HepG2 (cell line): ENCODE results near the gene NPHS1. TPM values are rescaled to one million over a fixed set of nuclear protein-coding genes. Genes with fewer than 3 reads are reported as not detected.

ENCODE experiments used
- ADNP ChIP-seq: sonication (generic); formaldehyde crosslinking; IDR thresholded peaks from 2 replicates; pipeline ENCODE4 v1.4.0; 2020; ENCODE audit warnings: missing genetic modification reagents
- CENPX ChIP-seq: sonication (generic); formaldehyde crosslinking; IDR thresholded peaks from 2 replicates; pipeline ENCODE4 v1.9.0; 2021; ENCODE audit warnings: mild to moderate bottlenecking, missing genetic modification reagents, moderate library complexity
- GTF3A ChIP-seq: sonication (generic); formaldehyde crosslinking; conservative IDR thresholded peaks from 2 replicates; pipeline ENCODE4 v1.4.0; 2020; ENCODE audit warnings: mild to moderate bottlenecking, missing genetic modification reagents
- HOXA5 ChIP-seq: sonication (generic); formaldehyde crosslinking; IDR thresholded peaks from 2 replicates; pipeline ENCODE4 v1.4.0; 2020; ENCODE audit warnings: missing genetic modification reagents
- IKZF5 ChIP-seq: IDR thresholded peaks from 2 replicates; pipeline ENCODE4 v1.6.1; 2018; ENCODE audit warnings: missing genetic modification reagents, mild to moderate bottlenecking, missing compliant biosample characterization
- MXD4 ChIP-seq: IDR thresholded peaks from 2 replicates; pipeline ENCODE4 v1.6.1; 2016; ENCODE audit warnings: mild to moderate bottlenecking, missing biosample characterization, missing genetic modification reagents
- ZBTB7A ChIP-seq: sonication (generic); formaldehyde crosslinking; IDR thresholded peaks from 2 replicates; pipeline ENCODE4 v1.8.0; 2022; ENCODE audit warnings: mild to moderate bottlenecking, missing genetic modification reagents
- ZFAT ChIP-seq: sonication (generic); formaldehyde crosslinking; conservative IDR thresholded peaks from 2 replicates; pipeline ENCODE4 v1.8.1; 2023; ENCODE audit warnings: missing genetic modification reagents, inconsistent platforms
- ZNF12 ChIP-seq: sonication (generic); formaldehyde crosslinking; IDR thresholded peaks from 2 replicates; pipeline ENCODE4 v1.5.0; 2020; ENCODE audit warnings: missing genetic modification reagents
- polyA plus RNA-seq, 8 experiments: library from polyadenylated mRNA; depleted of rRNA in 3 of 8; stranded (reverse) in 7 of 8; unstranded in 1 of 8; fragments of >200 nt; fragmentation: Illumina TruSeq in 4 of 8; extraction: Trizol in 4 of 8; gene quantifications; 2 replicates each; pipeline versions ENCODE4 v1.2.1 to v1.2.3, GENCODE V29; 2011 to 2016; ENCODE audit warnings: low read depth in 4 of 8, missing spikeins in 1 of 8, mixed read lengths in 1 of 8; ENCODE audit not compliant: insufficient read depth in 1 of 8
- total RNA-seq, 5 experiments: library from RNA; depleted of rRNA; stranded (reverse); fragments of >200 nt; fragmentation: Illumina TruSeq; extraction: Trizol; gene quantifications; 2 replicates each; pipeline ENCODE4 v1.2.3, GENCODE V29; 2016; ENCODE audit warnings: low read depth in 1 of 5
- TF ChIP-seq, protein P1 (sequence below): sonication (generic); formaldehyde crosslinking; IDR thresholded peaks from 2 replicates; pipeline ENCODE4 v1.4.0; 2020; ENCODE audit warnings: missing genetic modification reagents, borderline replicate concordance
- TF ChIP-seq, protein P2 (sequence below): sonication (generic); formaldehyde crosslinking; IDR thresholded peaks from 2 replicates; pipeline ENCODE4 v1.4.0; 2020; ENCODE audit warnings: mild to moderate bottlenecking, missing genetic modification reagents

NPHS1 gene
- total and polyA plus RNA-seq, 2 of the 13 experiments (the other 11 are each of a cell fraction or from before 2014, with no cell fraction given) = not detected

DNA sequence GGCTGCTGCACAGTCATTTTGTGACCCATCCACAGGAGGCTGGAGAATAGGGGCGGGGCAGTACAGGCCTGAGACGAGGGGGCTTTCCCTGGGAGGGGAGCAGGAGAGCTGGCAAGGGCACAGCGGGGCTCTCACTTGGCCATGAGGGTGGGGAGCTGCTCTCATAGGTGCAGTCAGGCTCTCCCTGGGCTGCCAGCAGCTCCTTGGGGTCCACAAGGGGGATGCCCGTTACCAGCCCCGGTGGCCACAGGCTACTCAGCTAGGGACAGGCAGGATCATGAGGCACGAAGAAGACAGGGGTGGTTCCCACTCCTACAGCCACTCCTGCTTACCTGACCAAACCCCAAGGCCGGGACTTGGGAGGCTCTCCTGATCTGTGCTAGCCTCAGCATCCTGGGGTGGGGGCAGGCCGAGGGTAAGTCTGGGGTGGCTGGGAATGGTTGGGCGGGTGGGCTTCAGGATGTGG lies 60.5 kb downstream of the NPHS1 start (continued):
- TF ChIP-seq, protein P1, sequence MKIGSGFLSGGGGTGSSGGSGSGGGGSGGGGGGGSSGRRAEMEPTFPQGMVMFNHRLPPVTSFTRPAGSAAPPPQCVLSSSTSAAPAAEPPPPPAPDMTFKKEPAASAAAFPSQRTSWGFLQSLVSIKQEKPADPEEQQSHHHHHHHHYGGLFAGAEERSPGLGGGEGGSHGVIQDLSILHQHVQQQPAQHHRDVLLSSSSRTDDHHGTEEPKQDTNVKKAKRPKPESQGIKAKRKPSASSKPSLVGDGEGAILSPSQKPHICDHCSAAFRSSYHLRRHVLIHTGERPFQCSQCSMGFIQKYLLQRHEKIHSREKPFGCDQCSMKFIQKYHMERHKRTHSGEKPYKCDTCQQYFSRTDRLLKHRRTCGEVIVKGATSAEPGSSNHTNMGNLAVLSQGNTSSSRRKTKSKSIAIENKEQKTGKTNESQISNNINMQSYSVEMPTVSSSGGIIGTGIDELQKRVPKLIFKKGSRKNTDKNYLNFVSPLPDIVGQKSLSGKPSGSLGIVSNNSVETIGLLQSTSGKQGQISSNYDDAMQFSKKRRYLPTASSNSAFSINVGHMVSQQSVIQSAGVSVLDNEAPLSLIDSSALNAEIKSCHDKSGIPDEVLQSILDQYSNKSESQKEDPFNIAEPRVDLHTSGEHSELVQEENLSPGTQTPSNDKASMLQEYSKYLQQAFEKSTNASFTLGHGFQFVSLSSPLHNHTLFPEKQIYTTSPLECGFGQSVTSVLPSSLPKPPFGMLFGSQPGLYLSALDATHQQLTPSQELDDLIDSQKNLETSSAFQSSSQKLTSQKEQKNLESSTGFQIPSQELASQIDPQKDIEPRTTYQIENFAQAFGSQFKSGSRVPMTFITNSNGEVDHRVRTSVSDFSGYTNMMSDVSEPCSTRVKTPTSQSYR (CRISPR knock-in tag) = no peak
- TF ChIP-seq GTF3A (CRISPR knock-in tag) (no peak), CENPX (CRISPR knock-in tag) (no peak), IKZF5 (no peak), MXD4 (no peak), ZBTB7A (no peak), ZFAT (CRISPR knock-in tag) (no peak), ADNP (CRISPR knock-in tag) (no peak), ZNF12 (no peak), HOXA5 (CRISPR knock-in tag) (no peak)
- TF ChIP-seq, protein P2, sequence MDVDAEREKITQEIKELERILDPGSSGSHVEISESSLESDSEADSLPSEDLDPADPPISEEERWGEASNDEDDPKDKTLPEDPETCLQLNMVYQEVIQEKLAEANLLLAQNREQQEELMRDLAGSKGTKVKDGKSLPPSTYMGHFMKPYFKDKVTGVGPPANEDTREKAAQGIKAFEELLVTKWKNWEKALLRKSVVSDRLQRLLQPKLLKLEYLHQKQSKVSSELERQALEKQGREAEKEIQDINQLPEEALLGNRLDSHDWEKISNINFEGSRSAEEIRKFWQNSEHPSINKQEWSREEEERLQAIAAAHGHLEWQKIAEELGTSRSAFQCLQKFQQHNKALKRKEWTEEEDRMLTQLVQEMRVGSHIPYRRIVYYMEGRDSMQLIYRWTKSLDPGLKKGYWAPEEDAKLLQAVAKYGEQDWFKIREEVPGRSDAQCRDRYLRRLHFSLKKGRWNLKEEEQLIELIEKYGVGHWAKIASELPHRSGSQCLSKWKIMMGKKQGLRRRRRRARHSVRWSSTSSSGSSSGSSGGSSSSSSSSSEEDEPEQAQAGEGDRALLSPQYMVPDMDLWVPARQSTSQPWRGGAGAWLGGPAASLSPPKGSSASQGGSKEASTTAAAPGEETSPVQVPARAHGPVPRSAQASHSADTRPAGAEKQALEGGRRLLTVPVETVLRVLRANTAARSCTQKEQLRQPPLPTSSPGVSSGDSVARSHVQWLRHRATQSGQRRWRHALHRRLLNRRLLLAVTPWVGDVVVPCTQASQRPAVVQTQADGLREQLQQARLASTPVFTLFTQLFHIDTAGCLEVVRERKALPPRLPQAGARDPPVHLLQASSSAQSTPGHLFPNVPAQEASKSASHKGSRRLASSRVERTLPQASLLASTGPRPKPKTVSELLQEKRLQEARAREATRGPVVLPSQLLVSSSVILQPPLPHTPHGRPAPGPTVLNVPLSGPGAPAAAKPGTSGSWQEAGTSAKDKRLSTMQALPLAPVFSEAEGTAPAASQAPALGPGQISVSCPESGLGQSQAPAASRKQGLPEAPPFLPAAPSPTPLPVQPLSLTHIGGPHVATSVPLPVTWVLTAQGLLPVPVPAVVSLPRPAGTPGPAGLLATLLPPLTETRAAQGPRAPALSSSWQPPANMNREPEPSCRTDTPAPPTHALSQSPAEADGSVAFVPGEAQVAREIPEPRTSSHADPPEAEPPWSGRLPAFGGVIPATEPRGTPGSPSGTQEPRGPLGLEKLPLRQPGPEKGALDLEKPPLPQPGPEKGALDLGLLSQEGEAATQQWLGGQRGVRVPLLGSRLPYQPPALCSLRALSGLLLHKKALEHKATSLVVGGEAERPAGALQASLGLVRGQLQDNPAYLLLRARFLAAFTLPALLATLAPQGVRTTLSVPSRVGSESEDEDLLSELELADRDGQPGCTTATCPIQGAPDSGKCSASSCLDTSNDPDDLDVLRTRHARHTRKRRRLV = no peak
- TF ChIP-seq, all 625 proteins: peak for 0
